CD4-positive, alpha-beta T cell treated with Interleukin-4 for 4 hours (primary cell): Measurements from ENCODE around the gene ELOF1.

Experiments used
- DNase-seq: peaks from one replicate; pipeline ENCODE4 v3.0.0-alpha.2; 2020

Gene ELOF1

DNA sequence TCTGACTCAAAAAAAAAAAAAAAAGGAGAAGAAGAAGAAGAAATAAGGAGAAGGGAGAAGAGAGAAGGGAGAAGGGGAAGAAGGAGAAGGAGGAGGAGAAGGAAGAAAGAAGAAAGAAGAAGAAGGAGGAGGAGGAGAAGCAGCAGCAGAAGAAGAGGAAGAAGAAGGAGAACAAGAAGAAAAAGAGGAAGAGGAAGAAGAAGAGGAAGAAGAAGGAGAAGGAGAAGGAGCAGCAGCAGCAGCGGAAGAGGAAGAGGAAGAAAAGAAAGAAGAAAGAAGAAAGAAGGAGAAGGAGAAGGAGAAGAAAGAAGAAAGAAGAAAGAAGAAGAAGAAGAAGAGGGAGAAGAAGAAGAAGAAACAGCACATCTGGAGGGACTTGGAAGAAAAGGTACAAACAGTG is 24.5 kb downstream of the ELOF1 start:
- no peak for DNase-seq

DNA sequence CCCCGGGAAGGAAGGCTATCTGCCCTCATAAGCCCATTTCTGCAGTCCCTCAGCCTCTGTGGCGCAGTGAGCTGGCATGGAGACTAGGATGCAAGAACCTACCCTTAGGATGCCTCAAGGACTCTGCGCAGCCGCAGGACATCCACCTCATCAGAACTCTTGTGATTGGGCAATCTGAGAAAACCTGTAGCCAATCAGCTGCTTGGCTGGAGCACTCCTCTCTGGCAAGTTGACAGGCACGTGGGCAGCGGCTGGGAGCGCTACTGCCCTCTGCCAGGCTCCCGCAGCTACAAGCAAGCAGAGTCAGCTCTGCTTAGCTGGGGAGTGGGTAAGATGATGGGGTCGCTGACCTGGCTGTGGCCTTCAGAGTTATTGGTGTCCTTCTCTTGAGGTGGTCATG is 28.6 kb downstream of the ELOF1 start:
- peak; percentile 27 for DNase-seq

DNA sequence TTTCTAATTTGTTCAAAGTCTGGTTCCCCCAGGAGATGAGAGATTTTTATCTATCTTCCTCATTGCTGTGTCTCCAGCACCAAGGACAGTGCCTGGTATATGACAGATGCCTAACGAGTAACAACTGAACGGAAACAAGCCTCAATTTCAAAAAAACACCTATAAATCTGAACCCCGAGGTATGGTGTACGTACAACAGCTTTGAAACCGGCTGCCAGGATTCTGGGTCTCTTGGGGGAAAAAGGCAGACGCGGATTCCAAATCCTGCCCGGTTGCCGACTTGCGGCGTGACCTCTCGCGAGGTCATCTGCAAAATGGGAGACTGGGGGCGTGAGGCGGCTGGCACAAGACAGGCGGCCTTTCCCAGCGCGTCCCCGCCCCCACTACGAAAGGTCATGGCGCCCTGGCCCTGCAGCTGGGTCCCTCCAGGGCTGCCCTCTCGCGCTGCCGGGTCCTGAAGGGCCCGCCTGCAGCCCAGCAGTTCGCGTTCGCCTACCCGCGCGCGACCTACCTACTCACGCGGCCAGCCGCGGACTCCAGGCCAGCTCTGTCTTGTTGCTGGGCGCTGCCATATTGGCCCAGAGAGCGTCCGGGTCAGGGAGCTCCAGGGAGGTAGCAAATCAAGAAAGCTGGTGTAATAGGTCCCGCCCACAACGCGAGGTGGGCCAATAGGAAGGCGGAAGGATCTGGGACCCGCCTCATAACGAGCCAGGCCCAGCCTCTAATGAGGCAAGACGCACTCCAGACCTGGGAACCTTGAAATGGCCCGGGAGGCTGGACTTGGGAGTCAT is 30.3 kb downstream of the ELOF1 start, which contains the start of gene ECSIT:
ECSIT (minus strand) TSS at position 584 of the 791 bp plus-strand sequence. CDS start 9,964 bp downstream, outside the sequence.
- peak; percentile 94 for DNase-seq

DNA sequence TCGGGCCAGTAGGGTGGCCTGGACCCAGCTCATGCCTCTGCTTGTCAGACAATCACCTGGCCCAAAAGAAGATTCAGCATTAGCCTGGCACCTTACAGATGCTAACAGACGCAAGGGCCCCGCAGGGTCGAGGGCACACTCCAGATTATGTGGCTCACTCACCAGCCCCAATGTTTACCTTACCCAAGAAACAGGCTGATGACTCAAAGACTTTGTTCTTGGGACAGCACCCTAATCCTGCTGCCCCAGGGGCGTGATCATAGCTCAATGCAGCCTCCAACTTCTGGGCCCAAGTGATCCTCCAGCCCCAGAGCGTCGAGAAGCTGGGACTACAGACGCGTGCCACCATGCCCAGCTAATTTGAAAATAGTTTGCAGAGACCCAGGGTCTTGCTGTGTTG is 39.9 kb downstream of the ELOF1 start:
- no peak for DNase-seq

DNA sequence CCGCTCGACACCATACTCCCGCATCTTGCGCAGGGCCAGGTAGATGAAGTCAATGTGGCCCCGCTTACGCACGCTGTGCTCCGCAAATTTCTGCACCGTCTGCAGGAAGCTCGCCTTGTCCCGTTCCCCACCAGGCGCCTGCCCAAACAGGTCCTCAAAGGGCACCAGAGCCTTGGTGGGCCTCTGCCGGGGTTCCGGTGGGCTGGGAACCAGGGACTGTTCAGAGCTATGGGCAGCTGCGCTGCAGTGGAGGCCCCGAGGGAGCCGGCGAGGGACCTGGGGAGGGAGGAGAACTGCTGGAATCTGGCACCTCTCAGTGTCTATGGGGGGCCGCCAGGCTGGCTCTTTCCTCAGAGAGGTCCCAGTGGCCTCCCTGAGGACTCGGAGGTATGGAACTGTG is 45.1 kb downstream of the ELOF1 start:
- no peak for DNase-seq

DNA sequence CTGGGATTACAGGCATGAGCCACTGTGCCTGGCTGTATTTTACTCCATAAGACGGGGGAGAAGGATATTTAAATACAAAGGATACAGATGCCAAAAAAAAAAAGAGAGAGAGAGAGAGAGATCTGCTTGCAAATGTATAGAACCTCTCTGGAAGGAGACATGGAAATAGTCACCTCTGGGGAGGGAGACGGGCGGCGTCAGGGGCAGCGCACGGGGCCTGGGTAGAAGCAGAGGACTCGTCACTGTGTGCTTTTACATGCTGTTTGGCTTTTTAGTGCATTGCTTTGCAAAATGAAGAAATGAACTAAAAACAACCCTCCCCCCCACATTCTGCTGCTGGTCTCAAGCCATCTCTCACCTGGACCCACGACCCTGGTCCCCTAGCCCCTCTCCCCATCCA is 48.6 kb downstream of the ELOF1 start:
- no peak for DNase-seq

DNA sequence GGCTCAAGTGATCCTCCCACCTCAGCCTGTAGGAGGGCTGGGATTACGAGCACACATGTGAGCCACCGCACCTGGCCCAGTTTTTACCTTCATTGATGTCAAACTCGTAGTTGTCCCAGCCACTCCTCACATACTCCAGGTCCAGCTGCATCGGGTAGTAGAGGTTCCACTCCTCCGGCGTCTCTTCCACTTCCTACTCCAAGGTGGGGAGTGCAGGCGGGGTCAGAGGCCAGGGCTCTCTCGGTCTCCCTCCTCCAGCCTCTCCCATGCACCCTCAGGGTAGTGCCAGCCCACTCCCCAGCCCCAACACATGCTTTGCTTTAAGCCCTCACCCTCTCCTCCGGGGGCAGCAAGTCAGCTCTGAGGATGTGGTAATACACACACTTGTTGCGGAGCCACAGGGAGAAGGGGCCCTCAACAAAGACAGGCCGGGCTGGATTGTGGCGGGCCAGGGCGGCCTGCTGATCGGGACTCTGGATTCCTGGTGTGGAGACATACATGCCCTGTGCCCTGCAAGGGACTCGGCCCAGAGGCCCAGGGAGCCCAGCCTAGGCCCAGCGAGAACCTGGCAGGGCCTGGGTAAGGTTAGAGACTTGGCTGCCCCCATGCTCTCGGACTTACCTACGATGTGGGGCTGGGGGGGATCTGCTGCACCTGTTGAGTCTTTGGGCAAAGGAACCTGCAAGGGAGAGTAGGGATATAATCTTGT is 51.5 kb downstream of the ELOF1 start:
- no peak for DNase-seq

DNA sequence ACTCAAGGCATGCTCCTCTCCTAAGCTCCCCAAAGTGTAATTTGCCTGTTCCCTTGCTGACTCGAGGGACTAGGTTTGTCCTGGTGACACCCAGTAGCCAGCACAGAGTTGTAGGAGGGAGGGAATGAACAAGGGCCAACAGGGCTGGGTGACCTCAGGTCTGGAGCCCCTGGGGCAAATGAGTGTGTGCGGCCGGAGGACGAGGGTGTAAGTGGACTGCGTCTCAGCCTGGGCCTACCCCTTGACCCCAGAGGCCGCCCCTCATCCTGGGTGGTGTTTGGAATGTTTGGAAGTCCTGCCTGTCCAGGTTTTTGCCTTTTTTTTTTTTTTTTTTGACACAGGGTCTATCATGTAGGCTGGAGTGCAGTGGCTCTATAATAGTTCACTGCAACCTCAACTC is 52.1 kb downstream of the ELOF1 start:
- DNase-seq: no peak

DNA sequence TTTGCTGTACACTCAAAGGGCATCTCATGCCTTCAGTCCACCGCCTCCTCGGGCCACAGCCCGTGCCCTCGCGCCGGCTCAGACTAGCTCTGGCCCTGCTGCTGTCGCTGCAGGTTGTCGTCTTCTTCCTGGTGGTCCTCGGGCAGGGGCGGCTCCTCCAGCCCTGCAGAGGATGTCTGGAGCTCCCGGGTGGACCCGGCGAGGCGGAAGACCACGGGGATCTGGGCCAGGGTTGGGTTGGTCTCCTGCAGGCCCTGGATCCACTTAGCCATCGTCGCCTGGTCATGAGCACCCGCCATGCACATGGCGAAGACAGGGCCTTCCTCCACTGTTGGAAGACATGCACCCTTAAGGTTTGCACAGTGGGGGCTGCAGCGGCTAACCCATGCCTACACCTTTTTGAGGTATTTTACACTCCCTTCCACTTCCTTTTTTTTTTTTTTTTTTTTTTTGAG is 52.9 kb downstream of the ELOF1 start:
- no peak for DNase-seq

DNA sequence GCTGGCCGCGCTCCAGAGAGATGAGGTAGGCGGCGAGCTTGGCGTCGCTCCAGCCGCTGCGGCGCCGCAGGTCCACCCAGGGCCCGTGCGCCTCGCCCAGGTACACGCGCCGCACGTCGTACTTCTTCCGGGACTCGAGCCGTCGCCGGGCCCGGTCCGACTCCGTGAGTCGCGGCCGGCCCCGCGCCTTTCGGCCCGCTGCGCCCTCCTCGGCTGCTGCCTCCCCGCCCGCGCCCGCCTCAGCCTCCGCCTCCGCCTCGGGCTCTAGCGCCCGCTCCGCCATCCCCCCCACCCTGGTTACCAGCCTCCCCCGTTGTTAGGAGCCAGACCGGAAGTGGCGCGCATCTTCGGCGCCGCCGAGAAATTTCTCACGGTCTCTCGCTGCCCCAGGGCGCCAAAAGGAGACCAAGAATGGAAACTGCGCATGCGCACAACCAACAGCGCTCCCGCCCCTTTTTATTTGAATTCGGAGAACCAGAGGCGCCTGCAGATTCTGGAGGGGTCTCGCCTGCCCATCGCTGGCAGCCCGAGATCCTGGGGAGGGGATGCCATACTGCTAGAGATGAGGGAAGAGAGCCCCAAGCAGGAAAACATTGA is 53.4 kb downstream of the ELOF1 start, which contains the start of gene ZNF653:
ZNF653 (minus strand) TSS at position 336 of the 597 bp plus-strand sequence; CDS start at position 283, 53 bp downstream.
- DNase-seq: peak; percentile 94

DNA sequence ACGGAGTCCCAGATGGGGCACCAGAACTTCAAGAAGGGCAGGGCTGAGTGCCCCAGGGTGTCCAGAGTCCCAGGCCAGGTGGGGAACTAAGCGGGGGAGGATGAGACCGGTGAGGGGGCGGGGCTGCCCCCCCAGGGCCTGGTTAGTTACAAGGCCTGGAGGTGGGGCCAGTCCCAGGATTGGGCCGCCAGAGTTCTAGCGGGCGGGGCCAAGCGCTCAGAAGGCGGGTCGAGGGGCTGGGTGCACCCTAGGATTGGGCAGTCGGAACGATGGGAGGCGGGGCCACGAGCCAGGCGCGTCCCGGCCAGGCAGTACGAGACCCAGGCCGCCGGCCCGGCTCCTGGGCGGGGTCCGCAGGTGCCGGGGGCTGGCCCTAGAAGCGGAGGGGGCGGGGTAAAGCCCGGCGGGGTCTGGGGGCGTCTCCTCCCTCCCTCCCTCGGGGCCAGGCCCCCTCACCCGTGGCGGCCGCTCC is 54.0 kb downstream of the ELOF1 start:
- DNase-seq: peak; percentile 94

DNA sequence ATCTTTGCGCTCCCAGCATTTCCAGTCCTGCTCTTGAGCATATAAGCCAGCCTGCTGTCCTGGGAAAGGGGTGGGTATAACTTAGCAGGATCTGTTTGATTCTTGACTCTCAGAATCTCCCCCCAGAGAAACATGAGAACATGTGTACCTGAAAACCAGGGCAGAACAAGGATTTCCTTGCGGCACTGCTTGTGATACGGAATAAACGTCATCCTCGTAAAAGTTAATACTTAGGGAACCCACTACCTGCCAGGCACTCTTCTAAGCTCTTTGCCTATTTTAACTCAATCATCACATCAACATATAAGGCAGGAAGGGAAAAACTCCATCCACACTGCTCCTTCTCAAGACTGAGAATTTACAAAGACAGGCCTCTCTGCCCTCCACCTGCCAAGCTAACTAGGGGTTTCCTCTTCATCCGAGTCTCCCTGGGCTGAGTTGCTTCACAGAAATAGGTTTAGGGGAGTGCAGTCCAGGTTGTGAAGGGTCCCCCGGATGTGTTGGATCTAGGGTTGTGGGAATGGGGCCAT is 54.5 kb downstream of the ELOF1 start:
- DNase-seq: no peak
